HCT116 (cell line): ENCODE measurements around the gene SLC25A36.

Source experiments
- JUND ChIP-seq: IDR thresholded peaks from 2 replicates; pipeline ENCODE4 v1.6.1; 2012
- POLR2AphosphoS5 ChIP-seq: IDR thresholded peaks from 2 replicates; pipeline ENCODE4 v1.6.1; 2011; ENCODE audit warnings: mild to moderate bottlenecking, low read depth, low read length, moderate library complexity
- RAD21 ChIP-seq: IDR thresholded peaks from 2 replicates; pipeline ENCODE4 v1.6.1; 2012; ENCODE audit warnings: low read depth, mild to moderate bottlenecking
- TF ChIP-seq, protein P1 (sequence below), 3 experiments: fragments of 200-600 bp in 1 of 3; sonication (generic) in 1 of 3; IDR thresholded peaks in 2 of 3; conservative IDR thresholded peaks in 1 of 3; 2 replicates each; pipeline ENCODE4 v1.5.1; 2012 to 2017; ENCODE audit warnings: low read depth in 2 of 3, low read length in 2 of 3, antibody characterized with exemption in 1 of 3, borderline replicate concordance in 1 of 3, control low read depth in 1 of 3, mild to moderate bottlenecking in 1 of 3, mixed read lengths in 1 of 3, mixed run types in 1 of 3, moderate library complexity in 1 of 3; ENCODE audit not compliant: insufficient read depth in 1 of 3
- TF ChIP-seq, protein P2 (sequence below): IDR thresholded peaks from 2 replicates; pipeline ENCODE4 v1.6.1; 2012; ENCODE audit warnings: low read depth

DNA sequence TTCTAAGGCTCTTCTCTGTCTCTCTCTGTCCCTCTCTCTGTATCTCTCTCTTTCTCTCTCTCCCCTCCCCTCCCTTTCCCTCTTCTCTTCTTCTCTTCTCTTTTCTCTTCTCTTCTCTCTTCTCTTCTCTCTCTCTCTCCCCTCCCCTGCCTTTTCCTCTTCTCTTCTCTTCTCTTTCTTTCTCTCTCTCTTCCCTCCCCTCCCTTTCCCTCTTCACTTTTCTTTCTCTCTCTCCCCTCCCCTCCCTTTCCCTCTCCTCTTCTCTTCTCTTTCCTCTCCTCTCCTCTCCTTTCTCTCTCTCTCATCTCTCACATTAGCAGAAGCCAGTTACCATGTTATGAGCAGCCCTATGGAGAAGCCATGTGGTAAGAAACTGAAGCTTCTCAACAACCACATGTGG lies 25.0 kb upstream of the SLC25A36 start:
- TF ChIP-seq, protein P1, sequence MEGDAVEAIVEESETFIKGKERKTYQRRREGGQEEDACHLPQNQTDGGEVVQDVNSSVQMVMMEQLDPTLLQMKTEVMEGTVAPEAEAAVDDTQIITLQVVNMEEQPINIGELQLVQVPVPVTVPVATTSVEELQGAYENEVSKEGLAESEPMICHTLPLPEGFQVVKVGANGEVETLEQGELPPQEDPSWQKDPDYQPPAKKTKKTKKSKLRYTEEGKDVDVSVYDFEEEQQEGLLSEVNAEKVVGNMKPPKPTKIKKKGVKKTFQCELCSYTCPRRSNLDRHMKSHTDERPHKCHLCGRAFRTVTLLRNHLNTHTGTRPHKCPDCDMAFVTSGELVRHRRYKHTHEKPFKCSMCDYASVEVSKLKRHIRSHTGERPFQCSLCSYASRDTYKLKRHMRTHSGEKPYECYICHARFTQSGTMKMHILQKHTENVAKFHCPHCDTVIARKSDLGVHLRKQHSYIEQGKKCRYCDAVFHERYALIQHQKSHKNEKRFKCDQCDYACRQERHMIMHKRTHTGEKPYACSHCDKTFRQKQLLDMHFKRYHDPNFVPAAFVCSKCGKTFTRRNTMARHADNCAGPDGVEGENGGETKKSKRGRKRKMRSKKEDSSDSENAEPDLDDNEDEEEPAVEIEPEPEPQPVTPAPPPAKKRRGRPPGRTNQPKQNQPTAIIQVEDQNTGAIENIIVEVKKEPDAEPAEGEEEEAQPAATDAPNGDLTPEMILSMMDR (IDR thresholded peaks at IDR 0.05 in 2 of 3, conservative IDR thresholded peaks at IDR 0.05 in 1 of 3; ENCODE audit: borderline replicate concordance in 1 of 3, insufficient read depth in 1 of 3, low read depth in 2 of 3, low read length in 2 of 3): no peak
- TF ChIP-seq, protein P2, sequence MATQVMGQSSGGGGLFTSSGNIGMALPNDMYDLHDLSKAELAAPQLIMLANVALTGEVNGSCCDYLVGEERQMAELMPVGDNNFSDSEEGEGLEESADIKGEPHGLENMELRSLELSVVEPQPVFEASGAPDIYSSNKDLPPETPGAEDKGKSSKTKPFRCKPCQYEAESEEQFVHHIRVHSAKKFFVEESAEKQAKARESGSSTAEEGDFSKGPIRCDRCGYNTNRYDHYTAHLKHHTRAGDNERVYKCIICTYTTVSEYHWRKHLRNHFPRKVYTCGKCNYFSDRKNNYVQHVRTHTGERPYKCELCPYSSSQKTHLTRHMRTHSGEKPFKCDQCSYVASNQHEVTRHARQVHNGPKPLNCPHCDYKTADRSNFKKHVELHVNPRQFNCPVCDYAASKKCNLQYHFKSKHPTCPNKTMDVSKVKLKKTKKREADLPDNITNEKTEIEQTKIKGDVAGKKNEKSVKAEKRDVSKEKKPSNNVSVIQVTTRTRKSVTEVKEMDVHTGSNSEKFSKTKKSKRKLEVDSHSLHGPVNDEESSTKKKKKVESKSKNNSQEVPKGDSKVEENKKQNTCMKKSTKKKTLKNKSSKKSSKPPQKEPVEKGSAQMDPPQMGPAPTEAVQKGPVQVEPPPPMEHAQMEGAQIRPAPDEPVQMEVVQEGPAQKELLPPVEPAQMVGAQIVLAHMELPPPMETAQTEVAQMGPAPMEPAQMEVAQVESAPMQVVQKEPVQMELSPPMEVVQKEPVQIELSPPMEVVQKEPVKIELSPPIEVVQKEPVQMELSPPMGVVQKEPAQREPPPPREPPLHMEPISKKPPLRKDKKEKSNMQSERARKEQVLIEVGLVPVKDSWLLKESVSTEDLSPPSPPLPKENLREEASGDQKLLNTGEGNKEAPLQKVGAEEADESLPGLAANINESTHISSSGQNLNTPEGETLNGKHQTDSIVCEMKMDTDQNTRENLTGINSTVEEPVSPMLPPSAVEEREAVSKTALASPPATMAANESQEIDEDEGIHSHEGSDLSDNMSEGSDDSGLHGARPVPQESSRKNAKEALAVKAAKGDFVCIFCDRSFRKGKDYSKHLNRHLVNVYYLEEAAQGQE: no peak
- TF ChIP-seq JUND: no peak
- no peak for TF ChIP-seq POLR2AphosphoS5
- no peak for TF ChIP-seq RAD21
